GM08714 (cell line): ENCODE results near the gene KCNAB1.

Experiments used
- H3K4me3 ChIP-seq: fragments of 200-500 bp; sonication (Bioruptor generic); 2 replicates; pipeline ENCODE4 v1.5.1; 2014; ENCODE audit warnings: mild to moderate bottlenecking, low read length, inconsistent platforms
- ZNF274 ChIP-seq: IDR thresholded peaks from 2 replicates; pipeline ENCODE4 v1.6.1; 2012; ENCODE audit warnings: mild to moderate bottlenecking, low read depth, low read length

Gene KCNAB1

GRCh38 chr3:156471431-156471830 lies 351.1 kb downstream of the KCNAB1 start:
- TF ChIP-seq ZNF274, result no peak
- H3K4me3 ChIP-seq, result no peak overlapping the region

DNA sequence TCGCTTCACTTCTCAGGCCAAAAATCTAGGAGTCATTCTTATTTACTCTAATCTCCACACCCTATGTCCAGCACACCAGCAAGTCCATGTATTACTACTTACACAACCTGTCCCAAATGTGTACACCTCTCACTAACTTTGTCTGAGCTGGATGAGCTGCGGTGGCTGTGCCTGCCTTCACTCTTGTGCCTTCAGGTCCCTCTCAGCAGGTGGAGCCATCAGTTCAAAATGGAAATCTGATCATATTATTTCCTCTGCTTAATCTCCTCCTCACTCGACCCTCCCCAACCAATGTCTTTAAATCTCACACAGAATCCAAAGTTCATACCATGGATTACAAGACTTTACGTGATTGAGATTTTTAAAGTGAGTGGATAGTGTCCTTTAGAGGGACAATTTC lies 351.8 kb downstream of the KCNAB1 start:
- H3K4me3 ChIP-seq, result no peak overlapping the region
- no peak for TF ChIP-seq ZNF274

DNA sequence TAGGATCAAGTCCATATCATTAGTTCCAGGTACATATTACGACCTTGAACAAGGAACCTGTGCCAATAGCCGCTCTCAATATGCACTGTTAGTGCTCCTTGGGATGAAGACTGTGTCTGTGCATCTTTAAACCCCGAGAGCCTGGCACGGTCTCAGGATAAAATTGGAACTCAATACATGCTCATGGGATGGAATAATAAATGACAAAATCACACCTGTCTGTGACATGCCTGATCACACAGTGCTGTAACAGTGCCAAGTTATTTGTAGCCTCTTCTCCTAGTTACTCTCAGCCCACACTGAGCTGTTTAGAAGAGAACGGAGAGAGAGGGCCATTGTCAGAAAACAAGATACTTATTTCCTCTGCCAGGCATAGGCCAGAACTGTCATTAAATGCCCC lies 352.3 kb downstream of the KCNAB1 start:
- TF ChIP-seq ZNF274, result no peak
- no peak overlapping the region for H3K4me3 ChIP-seq

DNA sequence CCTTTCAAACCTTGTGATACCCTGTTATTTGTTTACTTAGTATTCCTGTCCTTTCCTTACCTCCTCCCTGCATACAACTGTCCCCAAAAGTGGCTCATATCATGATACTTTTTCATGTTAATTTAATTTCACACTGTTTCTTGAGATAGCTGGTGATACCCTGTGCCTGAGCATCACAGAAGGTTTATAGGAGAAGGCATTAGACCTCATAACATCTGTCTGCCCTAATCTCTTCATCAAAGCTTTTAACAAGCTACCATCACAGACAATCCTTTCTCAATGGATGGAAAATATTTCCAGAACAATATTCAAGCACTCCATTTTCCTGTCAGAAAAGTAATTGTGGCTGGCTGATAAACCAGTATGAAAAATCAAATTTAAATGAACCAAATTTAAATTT lies 353.0 kb downstream of the KCNAB1 start:
- no peak overlapping the region for H3K4me3 ChIP-seq
- no peak for TF ChIP-seq ZNF274

DNA sequence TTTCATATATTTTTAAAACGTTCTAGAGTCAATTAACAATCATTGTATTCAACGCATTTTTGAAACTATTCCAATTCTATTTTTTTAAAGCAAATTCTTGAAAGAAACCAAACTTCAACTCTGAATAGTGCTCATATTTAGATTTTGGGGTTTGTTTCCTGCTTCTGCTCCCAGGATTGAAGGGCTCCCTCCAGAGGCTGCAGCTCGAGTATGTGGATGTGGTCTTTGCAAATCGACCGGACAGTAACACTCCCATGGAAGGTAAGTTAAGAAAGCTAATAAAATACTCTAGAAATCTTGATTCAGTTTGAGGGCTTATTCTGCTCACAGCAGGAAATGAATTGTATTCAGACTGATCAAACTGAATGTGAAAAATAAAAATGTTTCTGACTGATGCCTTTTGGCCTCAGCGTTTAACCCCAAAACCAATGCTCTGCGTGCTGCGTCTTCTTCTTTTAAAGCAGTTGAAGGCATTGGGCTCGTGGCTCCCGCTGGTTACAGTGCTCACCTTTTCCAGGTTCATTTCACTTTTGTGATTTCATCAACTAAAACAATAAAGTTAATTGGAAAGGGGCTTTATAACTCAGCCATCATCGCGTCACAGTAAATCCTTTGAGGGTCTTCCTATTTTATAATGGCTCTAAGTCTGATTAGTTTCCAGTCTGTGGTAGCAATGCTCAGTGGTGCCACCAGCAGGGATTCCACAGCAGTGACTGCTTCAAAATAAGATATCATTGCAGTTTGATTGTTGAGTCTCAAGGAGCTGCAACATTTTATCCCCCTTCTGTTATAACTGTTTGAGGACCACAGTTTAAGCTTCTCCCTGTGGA lies 354.4 kb downstream of the KCNAB1 start:
- no peak for TF ChIP-seq ZNF274
- H3K4me3 ChIP-seq, result no peak overlapping the region

DNA sequence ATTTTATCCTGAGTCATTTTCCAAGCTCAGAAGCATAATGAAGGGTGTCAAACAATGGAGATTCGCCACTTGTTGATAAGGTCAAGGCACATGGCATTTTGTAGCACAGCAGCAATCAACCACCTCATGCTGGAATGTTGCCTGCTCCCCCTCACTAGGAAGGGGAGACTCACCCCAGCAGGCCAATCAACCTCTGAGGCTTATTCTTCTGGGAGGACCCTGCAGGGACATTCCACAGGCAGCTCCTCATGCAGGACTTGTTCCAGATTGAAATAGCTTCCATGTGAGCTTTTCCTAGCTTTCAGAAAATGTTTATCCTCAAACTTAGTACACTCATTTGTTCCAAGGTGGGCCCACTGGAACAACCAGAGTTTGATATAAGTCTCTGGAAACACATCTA lies 356.9 kb downstream of the KCNAB1 start:
- no peak overlapping the region for H3K4me3 ChIP-seq
- no peak for TF ChIP-seq ZNF274

DNA sequence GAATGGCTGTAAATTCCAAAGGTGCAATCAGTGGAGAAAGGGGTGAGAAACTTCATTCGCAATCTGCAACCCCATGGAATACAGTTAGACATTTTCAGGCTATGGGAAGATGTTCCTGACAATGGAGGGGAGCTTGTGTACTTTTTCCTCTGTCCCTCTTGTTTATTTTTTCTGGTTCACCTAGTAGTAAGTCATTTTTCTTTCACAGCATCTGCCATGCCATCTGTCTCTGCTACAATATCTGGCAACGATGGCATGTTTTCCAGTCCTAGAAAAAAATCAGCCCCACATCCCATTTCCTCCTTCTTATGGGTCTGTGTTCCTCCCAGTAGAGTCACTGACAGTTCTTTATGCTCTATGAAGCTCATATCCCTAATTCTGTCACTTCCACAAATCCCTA lies 358.5 kb downstream of the KCNAB1 start:
- H3K4me3 ChIP-seq, result no peak overlapping the region
- TF ChIP-seq ZNF274, result no peak

- no peak for TF ChIP-seq ZNF274
- H3K4me3 ChIP-seq, result no peak overlapping the region
Measured at GRCh38 chr3:156479604-156480003, 359.2 kb downstream of the KCNAB1 start.

DNA sequence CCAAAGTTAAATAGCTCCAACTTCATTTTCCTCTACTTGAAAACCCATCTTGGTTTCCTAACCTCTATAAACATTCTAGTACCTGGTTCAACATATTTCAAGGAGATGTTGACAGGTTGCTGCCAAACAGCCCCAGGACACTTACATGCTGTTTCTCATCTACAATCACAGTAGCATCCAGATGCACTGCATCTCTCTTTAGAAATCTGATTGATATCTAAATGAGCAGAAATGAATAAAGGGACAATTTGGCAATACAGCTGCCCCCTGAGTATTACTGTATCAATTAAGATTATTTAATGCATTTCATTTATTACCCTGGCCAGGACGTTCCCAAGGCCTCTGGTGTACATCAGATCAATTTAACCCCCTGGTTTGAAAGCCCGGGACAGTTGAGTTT lies 360.6 kb downstream of the KCNAB1 start:
- no peak overlapping the region for H3K4me3 ChIP-seq
- no peak for TF ChIP-seq ZNF274

GRCh38 chr3:156483002-156483401 lies 362.6 kb downstream of the KCNAB1 start:
- peak overlapping the region; percentile 26; the same call in 1 of the 2 replicates for H3K4me3 ChIP-seq
- no peak for TF ChIP-seq ZNF274

DNA sequence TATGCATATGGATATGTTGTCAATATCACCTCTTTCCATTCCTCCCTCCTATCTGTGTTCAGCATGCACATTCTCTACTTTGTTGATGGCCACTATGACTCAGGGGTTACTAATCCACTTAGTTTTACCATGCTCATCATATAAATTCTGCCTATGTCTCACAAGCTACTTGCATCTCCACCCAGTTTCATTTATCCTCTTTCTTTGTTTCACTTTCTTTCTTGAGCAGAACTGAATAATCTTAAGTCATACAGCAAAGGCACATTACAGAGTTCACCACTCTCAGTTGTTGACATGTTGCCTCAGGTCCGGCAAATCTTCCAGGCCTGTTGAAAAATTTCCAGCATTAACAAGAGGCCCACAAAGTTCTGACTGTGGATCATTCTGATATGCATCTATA lies 363.0 kb downstream of the KCNAB1 start:
- no peak for TF ChIP-seq ZNF274
- peak overlapping the region; percentile 53 for H3K4me3 ChIP-seq

GRCh38 chr3:156483961-156484787 lies 363.8 kb downstream of the KCNAB1 start:
- peak overlapping the region; percentile 65 for H3K4me3 ChIP-seq
- TF ChIP-seq ZNF274, result no peak

- H3K4me3 ChIP-seq, result no peak overlapping the region
- no peak for TF ChIP-seq ZNF274
Measured at GRCh38 chr3:156488767-156489166, 368.4 kb downstream of the KCNAB1 start.

DNA sequence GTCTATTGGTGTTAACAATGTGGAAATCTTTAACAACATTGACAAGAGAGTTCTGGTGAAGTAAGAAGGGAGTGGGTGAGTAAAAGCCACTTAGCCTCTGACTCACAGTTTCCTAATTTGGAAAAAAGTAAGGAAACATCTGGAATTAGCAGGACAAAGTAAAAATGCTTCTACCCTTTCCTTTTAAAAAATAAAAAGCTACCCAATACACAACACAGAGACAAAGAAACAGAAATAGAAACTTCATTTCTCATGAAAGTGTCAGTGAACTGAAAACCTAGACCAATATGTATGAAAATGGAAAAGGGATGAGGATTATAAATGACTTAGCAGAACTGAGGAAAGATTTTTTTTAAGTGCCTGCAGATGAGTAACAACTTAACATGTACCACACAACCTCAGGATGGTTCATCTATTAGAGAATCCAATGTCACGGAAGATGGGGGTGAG lies 369.1 kb downstream of the KCNAB1 start:
- no peak for TF ChIP-seq ZNF274

DNA sequence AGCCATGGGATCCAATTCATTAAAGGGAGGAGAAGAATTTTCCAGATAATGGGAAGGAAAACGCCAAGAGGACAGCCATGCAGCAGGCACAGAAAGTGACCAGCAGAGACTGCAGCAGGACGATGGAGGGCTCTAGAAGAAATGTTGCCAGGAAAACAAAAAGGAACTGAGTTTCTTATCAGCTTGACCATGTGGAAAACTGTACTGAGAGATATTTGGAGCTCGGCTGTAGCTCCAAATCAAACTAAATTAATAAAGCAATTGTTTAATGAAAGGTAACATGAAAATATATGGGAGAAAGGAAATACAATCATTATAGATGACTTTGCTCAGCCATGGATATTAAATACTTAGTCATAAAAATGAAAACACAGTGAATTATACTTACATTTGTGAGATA lies 370.8 kb downstream of the KCNAB1 start:
- no peak overlapping the region for H3K4me3 ChIP-seq
- TF ChIP-seq ZNF274, result no peak

More for the DNA sequence above, 369.1 kb downstream of the KCNAB1 start:
- no peak overlapping the region for H3K4me3 ChIP-seq
